HEK293 (cell line): ENCODE results near the gene ATOH8.

ENCODE experiments used
- HOXC10 ChIP-seq: sonication (generic); formaldehyde crosslinking; IDR thresholded peaks from 2 replicates; pipeline ENCODE4 v1.8.1; 2023; ENCODE audit warnings: mild to moderate bottlenecking, missing genetic modification reagents
- KLF10 ChIP-seq: fragments of 450-650 bp; IDR thresholded peaks from 2 replicates; pipeline ENCODE4 v1.5.1; 2018; ENCODE audit warnings: missing biosample characterization, mild to moderate bottlenecking, missing genetic modification characterization
- PRDM10 ChIP-seq: fragments of 450-650 bp; formaldehyde crosslinking; IDR thresholded peaks from 2 replicates; pipeline ENCODE4 v1.5.1; 2016; ENCODE audit warnings: missing biosample characterization, missing genetic modification characterization
- ZBTB7A ChIP-seq: fragments of 450-650 bp; formaldehyde crosslinking; IDR thresholded peaks from 2 replicates; pipeline ENCODE4 v1.5.1; 2016; ENCODE audit warnings: low read depth, missing biosample characterization, missing genetic modification characterization
- ZNF148 ChIP-seq: fragments of 450-650 bp; formaldehyde crosslinking; IDR thresholded peaks from 2 replicates; pipeline ENCODE4 v1.5.0; 2017; ENCODE audit warnings: missing biosample characterization, missing genetic modification characterization, borderline replicate concordance
- ZNF280D ChIP-seq: fragments of 450-650 bp; formaldehyde crosslinking; IDR thresholded peaks from 2 replicates; pipeline ENCODE4 v1.5.1; 2016; ENCODE audit warnings: missing biosample characterization, missing genetic modification characterization
- ZNF362 ChIP-seq: fragments of 450-650 bp; formaldehyde crosslinking; IDR thresholded peaks from 2 replicates; pipeline ENCODE4 v1.5.1; 2016; ENCODE audit warnings: missing biosample characterization, missing genetic modification characterization
- ZNF398 ChIP-seq: fragments of 450-650 bp; formaldehyde crosslinking; IDR thresholded peaks from 2 replicates; pipeline ENCODE4 v1.5.1; 2017; ENCODE audit warnings: missing biosample characterization, missing genetic modification characterization
- ZNF416 ChIP-seq: fragments of 450-650 bp; formaldehyde crosslinking; IDR thresholded peaks from 2 replicates; pipeline ENCODE4 v1.5.1; 2016; ENCODE audit warnings: missing biosample characterization, missing genetic modification characterization
- TF ChIP-seq, protein P1 (sequence below): fragments of 450-650 bp; formaldehyde crosslinking; IDR thresholded peaks from 2 replicates; pipeline ENCODE4 v1.5.1; 2016; ENCODE audit warnings: missing biosample characterization, missing genetic modification characterization
- TF ChIP-seq, protein P2 (sequence below): fragments of 450-650 bp; formaldehyde crosslinking; IDR thresholded peaks from 2 replicates; pipeline ENCODE4 v1.5.1; 2016; ENCODE audit warnings: missing biosample characterization, missing genetic modification characterization, borderline replicate concordance
- TF ChIP-seq, protein P3 (sequence below): fragments of 450-650 bp; formaldehyde crosslinking; IDR thresholded peaks from 2 replicates; pipeline ENCODE4 v1.5.1; 2016; ENCODE audit warnings: missing biosample characterization, missing genetic modification characterization

Gene ATOH8

GRCh38 chr2:85772019-85772745 lies 18.4 kb downstream of the ATOH8 start (continued):
- no peak for TF ChIP-seq ZBTB7A
- TF ChIP-seq ZNF416 (tag by site-specific recombination), result no peak
- TF ChIP-seq ZNF148 (tag by site-specific recombination), result no peak
- peak; percentile 65 for TF ChIP-seq PRDM10 (tag by site-specific recombination)
- TF ChIP-seq, protein P1, sequence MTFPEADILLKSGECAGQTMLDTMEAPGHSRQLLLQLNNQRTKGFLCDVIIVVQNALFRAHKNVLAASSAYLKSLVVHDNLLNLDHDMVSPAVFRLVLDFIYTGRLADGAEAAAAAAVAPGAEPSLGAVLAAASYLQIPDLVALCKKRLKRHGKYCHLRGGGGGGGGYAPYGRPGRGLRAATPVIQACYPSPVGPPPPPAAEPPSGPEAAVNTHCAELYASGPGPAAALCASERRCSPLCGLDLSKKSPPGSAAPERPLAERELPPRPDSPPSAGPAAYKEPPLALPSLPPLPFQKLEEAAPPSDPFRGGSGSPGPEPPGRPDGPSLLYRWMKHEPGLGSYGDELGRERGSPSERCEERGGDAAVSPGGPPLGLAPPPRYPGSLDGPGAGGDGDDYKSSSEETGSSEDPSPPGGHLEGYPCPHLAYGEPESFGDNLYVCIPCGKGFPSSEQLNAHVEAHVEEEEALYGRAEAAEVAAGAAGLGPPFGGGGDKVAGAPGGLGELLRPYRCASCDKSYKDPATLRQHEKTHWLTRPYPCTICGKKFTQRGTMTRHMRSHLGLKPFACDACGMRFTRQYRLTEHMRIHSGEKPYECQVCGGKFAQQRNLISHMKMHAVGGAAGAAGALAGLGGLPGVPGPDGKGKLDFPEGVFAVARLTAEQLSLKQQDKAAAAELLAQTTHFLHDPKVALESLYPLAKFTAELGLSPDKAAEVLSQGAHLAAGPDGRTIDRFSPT (tag by site-specific recombination), result no peak
- TF ChIP-seq ZNF398 (tag by site-specific recombination), result no peak
- TF ChIP-seq ZNF362 (tag by site-specific recombination), result peak; percentile 62; the same call in 1 of the 2 replicates
- no peak for TF ChIP-seq ZNF280D (tag by site-specific recombination)
- TF ChIP-seq KLF10, result no peak; the same call in 1 of the 2 replicates
- TF ChIP-seq, protein P2, sequence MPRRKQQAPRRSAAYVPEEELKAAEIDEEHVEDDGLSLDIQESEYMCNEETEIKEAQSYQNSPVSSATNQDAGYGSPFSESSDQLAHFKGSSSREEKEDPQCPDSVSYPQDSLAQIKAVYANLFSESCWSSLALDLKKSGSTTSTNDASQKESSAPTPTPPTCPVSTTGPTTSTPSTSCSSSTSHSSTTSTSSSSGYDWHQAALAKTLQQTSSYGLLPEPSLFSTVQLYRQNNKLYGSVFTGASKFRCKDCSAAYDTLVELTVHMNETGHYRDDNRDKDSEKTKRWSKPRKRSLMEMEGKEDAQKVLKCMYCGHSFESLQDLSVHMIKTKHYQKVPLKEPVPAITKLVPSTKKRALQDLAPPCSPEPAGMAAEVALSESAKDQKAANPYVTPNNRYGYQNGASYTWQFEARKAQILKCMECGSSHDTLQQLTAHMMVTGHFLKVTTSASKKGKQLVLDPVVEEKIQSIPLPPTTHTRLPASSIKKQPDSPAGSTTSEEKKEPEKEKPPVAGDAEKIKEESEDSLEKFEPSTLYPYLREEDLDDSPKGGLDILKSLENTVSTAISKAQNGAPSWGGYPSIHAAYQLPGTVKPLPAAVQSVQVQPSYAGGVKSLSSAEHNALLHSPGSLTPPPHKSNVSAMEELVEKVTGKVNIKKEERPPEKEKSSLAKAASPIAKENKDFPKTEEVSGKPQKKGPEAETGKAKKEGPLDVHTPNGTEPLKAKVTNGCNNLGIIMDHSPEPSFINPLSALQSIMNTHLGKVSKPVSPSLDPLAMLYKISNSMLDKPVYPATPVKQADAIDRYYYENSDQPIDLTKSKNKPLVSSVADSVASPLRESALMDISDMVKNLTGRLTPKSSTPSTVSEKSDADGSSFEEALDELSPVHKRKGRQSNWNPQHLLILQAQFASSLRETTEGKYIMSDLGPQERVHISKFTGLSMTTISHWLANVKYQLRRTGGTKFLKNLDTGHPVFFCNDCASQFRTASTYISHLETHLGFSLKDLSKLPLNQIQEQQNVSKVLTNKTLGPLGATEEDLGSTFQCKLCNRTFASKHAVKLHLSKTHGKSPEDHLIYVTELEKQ (tag by site-specific recombination), result peak; percentile 82
- TF ChIP-seq HOXC10 (CRISPR knock-in tag), result no peak
- TF ChIP-seq, protein P3, sequence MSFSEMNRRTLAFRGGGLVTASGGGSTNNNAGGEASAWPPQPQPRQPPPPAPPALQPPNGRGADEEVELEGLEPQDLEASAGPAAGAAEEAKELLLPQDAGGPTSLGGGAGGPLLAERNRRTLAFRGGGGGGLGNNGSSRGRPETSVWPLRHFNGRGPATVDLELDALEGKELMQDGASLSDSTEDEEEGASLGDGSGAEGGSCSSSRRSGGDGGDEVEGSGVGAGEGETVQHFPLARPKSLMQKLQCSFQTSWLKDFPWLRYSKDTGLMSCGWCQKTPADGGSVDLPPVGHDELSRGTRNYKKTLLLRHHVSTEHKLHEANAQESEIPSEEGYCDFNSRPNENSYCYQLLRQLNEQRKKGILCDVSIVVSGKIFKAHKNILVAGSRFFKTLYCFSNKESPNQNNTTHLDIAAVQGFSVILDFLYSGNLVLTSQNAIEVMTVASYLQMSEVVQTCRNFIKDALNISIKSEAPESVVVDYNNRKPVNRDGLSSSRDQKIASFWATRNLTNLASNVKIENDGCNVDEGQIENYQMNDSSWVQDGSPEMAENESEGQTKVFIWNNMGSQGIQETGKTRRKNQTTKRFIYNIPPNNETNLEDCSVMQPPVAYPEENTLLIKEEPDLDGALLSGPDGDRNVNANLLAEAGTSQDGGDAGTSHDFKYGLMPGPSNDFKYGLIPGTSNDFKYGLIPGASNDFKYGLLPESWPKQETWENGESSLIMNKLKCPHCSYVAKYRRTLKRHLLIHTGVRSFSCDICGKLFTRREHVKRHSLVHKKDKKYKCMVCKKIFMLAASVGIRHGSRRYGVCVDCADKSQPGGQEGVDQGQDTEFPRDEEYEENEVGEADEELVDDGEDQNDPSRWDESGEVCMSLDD (tag by site-specific recombination), result peak; percentile 53; the same call in 1 of the 2 replicates
